HepG2 (cell line): Measurements from ENCODE around the gene TPRG1L.

Experiments
- CBX5 ChIP-seq: sonication (generic); formaldehyde crosslinking; IDR thresholded peaks from 2 replicates; pipeline ENCODE4 v1.4.0; 2020; ENCODE audit warnings: missing genetic modification reagents, borderline replicate concordance
- EP300 ChIP-seq, 3 experiments: sonication (generic) in 1 of 3; formaldehyde crosslinking in 1 of 3; IDR thresholded peaks; 2 replicates each; pipeline versions ENCODE4 v1.5.1 to v1.6.1; 2011 to 2020; ENCODE audit warnings: low read depth in 2 of 3, low read length in 2 of 3, borderline replicate concordance in 1 of 3, improper control_type of control experiment in 1 of 3, mild to moderate bottlenecking in 1 of 3, missing genetic modification reagents in 1 of 3, moderate library complexity in 1 of 3
- EZH2 ChIP-seq: conservative IDR thresholded peaks from 2 replicates; pipeline ENCODE4 v1.6.1; 2012; ENCODE audit warnings: mild to moderate bottlenecking, low read depth, low read length, moderate library complexity
- JUN ChIP-seq: sonication (generic); formaldehyde crosslinking; IDR thresholded peaks from 2 replicates; pipeline ENCODE4 v1.4.0; 2020; ENCODE audit warnings: mild to moderate bottlenecking, missing genetic modification reagents
- PHF8 ChIP-seq: sonication (generic); formaldehyde crosslinking; IDR thresholded peaks from 2 replicates; pipeline ENCODE4 v1.5.0; 2020; ENCODE audit warnings: missing genetic modification reagents
- POLR2AphosphoS5 ChIP-seq: IDR thresholded peaks from 2 replicates; pipeline ENCODE4 v1.6.1; 2012; ENCODE audit warnings: low read depth, low read length
- ZNF251 ChIP-seq: sonication (generic); formaldehyde crosslinking; IDR thresholded peaks from 2 replicates; pipeline ENCODE4 v1.9.0; 2021; ENCODE audit warnings: mild to moderate bottlenecking, missing genetic modification reagents
- TF ChIP-seq, protein P1 (sequence below): sonication (generic); formaldehyde crosslinking; IDR thresholded peaks from 2 replicates; pipeline ENCODE4 v1.9.0; 2021; ENCODE audit warnings: missing genetic modification reagents, borderline replicate concordance
- TF ChIP-seq, protein P2 (sequence below): sonication (generic); formaldehyde crosslinking; conservative IDR thresholded peaks from 2 replicates; pipeline ENCODE4 v1.8.0; 2022; ENCODE audit warnings: missing genetic modification reagents
- TF ChIP-seq, protein P3 (sequence below), 2 experiments: sonication (generic) in 1 of 2; formaldehyde crosslinking in 1 of 2; IDR thresholded peaks; 2 replicates each; pipeline versions ENCODE4 v1.4.0 to v1.6.1; 2018 to 2020; ENCODE audit warnings: missing genetic modification reagents in 2 of 2, borderline replicate concordance in 1 of 2, low read depth in 1 of 2, mild to moderate bottlenecking in 1 of 2, missing biosample characterization in 1 of 2

DNA sequence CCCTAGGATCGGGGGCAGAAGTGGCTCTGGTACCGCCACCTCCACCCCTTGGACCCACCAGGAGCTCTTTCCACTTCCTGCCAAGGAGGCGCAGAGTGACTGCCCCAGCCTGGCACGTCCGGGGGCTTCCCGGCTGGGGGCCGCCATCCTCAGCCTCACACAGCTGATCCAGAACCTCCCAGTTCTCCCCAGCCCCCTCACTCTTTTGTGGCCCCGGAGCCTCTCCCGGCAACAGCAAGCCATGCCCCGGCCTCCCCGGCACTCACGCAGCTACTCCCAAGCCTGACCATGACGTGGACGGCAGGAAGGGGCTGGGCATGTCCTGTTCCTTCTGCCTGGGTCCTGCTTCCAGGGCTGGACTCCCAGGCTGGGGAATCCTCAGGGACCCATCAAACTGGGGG lies 44.6 kb downstream of the TPRG1L start:
- TF ChIP-seq JUN (no peak), PHF8 (CRISPR knock-in tag) (no peak), POLR2AphosphoS5 (no peak), EP300 (IDR thresholded peaks at IDR 0.05; ENCODE audit: low read depth in 2 of 2, low read length in 2 of 2) (no peak), EP300 (CRISPR knock-in tag; IDR thresholded peaks at IDR 0.05; ENCODE audit: borderline replicate concordance) (no peak), EZH2 (no peak), ZNF251 (CRISPR knock-in tag) (no peak), CBX5 (CRISPR knock-in tag) (no peak)
- TF ChIP-seq, protein P1, sequence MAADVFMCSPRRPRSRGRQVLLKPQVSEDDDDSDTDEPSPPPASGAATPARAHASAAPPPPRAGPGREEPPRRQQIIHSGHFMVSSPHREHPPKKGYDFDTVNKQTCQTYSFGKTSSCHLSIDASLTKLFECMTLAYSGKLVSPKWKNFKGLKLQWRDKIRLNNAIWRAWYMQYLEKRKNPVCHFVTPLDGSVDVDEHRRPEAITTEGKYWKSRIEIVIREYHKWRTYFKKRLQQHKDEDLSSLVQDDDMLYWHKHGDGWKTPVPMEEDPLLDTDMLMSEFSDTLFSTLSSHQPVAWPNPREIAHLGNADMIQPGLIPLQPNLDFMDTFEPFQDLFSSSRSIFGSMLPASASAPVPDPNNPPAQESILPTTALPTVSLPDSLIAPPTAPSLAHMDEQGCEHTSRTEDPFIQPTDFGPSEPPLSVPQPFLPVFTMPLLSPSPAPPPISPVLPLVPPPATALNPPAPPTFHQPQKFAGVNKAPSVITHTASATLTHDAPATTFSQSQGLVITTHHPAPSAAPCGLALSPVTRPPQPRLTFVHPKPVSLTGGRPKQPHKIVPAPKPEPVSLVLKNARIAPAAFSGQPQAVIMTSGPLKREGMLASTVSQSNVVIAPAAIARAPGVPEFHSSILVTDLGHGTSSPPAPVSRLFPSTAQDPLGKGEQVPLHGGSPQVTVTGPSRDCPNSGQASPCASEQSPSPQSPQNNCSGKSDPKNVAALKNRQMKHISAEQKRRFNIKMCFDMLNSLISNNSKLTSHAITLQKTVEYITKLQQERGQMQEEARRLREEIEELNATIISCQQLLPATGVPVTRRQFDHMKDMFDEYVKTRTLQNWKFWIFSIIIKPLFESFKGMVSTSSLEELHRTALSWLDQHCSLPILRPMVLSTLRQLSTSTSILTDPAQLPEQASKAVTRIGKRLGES (CRISPR knock-in tag), result no peak
- TF ChIP-seq, protein P2, sequence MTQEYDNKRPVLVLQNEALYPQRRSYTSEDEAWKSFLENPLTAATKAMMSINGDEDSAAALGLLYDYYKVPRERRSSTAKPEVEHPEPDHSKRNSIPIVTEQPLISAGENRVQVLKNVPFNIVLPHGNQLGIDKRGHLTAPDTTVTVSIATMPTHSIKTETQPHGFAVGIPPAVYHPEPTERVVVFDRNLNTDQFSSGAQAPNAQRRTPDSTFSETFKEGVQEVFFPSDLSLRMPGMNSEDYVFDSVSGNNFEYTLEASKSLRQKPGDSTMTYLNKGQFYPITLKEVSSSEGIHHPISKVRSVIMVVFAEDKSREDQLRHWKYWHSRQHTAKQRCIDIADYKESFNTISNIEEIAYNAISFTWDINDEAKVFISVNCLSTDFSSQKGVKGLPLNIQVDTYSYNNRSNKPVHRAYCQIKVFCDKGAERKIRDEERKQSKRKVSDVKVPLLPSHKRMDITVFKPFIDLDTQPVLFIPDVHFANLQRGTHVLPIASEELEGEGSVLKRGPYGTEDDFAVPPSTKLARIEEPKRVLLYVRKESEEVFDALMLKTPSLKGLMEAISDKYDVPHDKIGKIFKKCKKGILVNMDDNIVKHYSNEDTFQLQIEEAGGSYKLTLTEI (CRISPR knock-in tag), result no peak
- TF ChIP-seq, protein P3, sequence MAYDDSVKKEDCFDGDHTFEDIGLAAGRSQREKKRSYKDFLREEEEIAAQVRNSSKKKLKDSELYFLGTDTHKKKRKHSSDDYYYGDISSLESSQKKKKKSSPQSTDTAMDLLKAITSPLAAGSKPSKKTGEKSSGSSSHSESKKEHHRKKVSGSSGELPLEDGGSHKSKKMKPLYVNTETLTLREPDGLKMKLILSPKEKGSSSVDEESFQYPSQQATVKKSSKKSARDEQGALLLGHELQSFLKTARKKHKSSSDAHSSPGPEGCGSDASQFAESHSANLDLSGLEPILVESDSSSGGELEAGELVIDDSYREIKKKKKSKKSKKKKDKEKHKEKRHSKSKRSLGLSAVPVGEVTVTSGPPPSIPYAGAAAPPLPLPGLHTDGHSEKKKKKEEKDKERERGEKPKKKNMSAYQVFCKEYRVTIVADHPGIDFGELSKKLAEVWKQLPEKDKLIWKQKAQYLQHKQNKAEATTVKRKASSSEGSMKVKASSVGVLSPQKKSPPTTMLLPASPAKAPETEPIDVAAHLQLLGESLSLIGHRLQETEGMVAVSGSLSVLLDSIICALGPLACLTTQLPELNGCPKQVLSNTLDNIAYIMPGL (CRISPR knock-in tag; IDR thresholded peaks at IDR 0.05; ENCODE audit: borderline replicate concordance in 1 of 2, low read depth in 1 of 2), result no peak
